HepG2 (cell line): ENCODE results near the gene IFI30. TPM values are rescaled to one million over a fixed set of nuclear protein-coding genes. Genes with fewer than 3 reads are reported as not detected.

ENCODE experiments used
- ARID3A ChIP-seq: IDR thresholded peaks from 2 replicates; pipeline ENCODE4 v1.6.1; 2012; ENCODE audit warnings: low read depth, low read length, improper control_type of control experiment
- ATF7-NPFF ChIP-seq: sonication (generic); formaldehyde crosslinking; IDR thresholded peaks from 2 replicates; pipeline ENCODE4 v1.8.1; 2023; ENCODE audit warnings: mild to moderate bottlenecking, low read depth, missing genetic modification reagents, moderate library complexity
- FOXK1 ChIP-seq: sonication (generic); formaldehyde crosslinking; IDR thresholded peaks from 2 replicates; pipeline ENCODE4 v1.4.0; 2020; ENCODE audit warnings: low read depth, missing genetic modification reagents, borderline replicate concordance
- HNF4A ChIP-seq: sonication (generic); formaldehyde crosslinking; IDR thresholded peaks from 2 replicates; pipeline ENCODE4 v1.4.0; 2020; ENCODE audit warnings: missing genetic modification reagents
- HNRNPK ChIP-seq: fragments of 200-400 bp; formaldehyde crosslinking; IDR thresholded peaks from 2 replicates; pipeline ENCODE4 v1.6.1; 2018; ENCODE audit warnings: low read length, low read depth, moderate library complexity, mild to moderate bottlenecking; ENCODE audit not compliant: poor library complexity, severe bottlenecking
- ISL2 ChIP-seq: sonication (generic); formaldehyde crosslinking; IDR thresholded peaks from 2 replicates; pipeline ENCODE4 v1.5.0; 2020; ENCODE audit warnings: missing genetic modification reagents
- MIER2 ChIP-seq: IDR thresholded peaks from 2 replicates; pipeline ENCODE4 v1.6.1; 2016; ENCODE audit warnings: missing biosample characterization, missing genetic modification reagents
- MXD3 ChIP-seq: IDR thresholded peaks from 2 replicates; pipeline ENCODE4 v1.6.1; 2016; ENCODE audit warnings: mild to moderate bottlenecking, missing biosample characterization, missing genetic modification reagents
- ONECUT2 ChIP-seq: sonication (generic); formaldehyde crosslinking; IDR thresholded peaks from 2 replicates; pipeline ENCODE4 v1.4.0; 2020; ENCODE audit warnings: missing genetic modification reagents
- RBM39 ChIP-seq: fragments of 200-400 bp; formaldehyde crosslinking; IDR thresholded peaks from one replicate; pipeline ENCODE4 v1.6.1; 2018; ENCODE audit warnings: antibody characterized with exemption, mild to moderate bottlenecking, low read depth, low read length; ENCODE audit not compliant: poor library complexity, severe bottlenecking
- RXRA ChIP-seq: sonication (generic); formaldehyde crosslinking; IDR thresholded peaks from 2 replicates; pipeline ENCODE4 v1.5.1; 2020; ENCODE audit warnings: missing genetic modification reagents
- SRSF1 ChIP-seq: fragments of 200-400 bp; formaldehyde crosslinking; optimal IDR thresholded peaks from 2 replicates; pipeline ENCODE3; 2017; ENCODE audit warnings: mild to moderate bottlenecking, low read depth, low read length, moderate library complexity
- YEATS2 ChIP-seq: sonication (generic); formaldehyde crosslinking; IDR thresholded peaks from 2 replicates; pipeline ENCODE4 v1.4.0; 2020; ENCODE audit warnings: missing genetic modification reagents, borderline replicate concordance
- YEATS4 ChIP-seq: sonication (generic); formaldehyde crosslinking; IDR thresholded peaks from 2 replicates; pipeline ENCODE4 v1.4.0; 2020; ENCODE audit warnings: missing genetic modification reagents, borderline replicate concordance
- ZFP36L1 ChIP-seq: sonication (generic); formaldehyde crosslinking; IDR thresholded peaks from 2 replicates; pipeline ENCODE4 v1.8.0; 2022; ENCODE audit warnings: mild to moderate bottlenecking, missing genetic modification reagents, moderate library complexity
- ZNF142 ChIP-seq: sonication (generic); formaldehyde crosslinking; IDR thresholded peaks from 2 replicates; pipeline ENCODE4 v1.4.0; 2020; ENCODE audit warnings: missing genetic modification reagents
- ZNF446 ChIP-seq: sonication (generic); formaldehyde crosslinking; IDR thresholded peaks from 2 replicates; pipeline ENCODE4 v1.5.0; 2020; ENCODE audit warnings: mild to moderate bottlenecking, missing genetic modification reagents
- ZNF674 ChIP-seq: sonication (generic); formaldehyde crosslinking; IDR thresholded peaks from 2 replicates; pipeline ENCODE4 v1.5.0; 2020; ENCODE audit warnings: low read depth, mild to moderate bottlenecking, missing genetic modification reagents
- polyA plus RNA-seq, 8 experiments: library from polyadenylated mRNA; depleted of rRNA in 3 of 8; stranded (reverse) in 7 of 8; unstranded in 1 of 8; fragments of >200 nt; fragmentation: Illumina TruSeq in 4 of 8; extraction: Trizol in 4 of 8; gene quantifications; 2 replicates each; pipeline versions ENCODE4 v1.2.1 to v1.2.3, GENCODE V29; 2011 to 2016; ENCODE audit warnings: low read depth in 4 of 8, missing spikeins in 1 of 8, mixed read lengths in 1 of 8; ENCODE audit not compliant: insufficient read depth in 1 of 8
- total RNA-seq, 5 experiments: library from RNA; depleted of rRNA; stranded (reverse); fragments of >200 nt; fragmentation: Illumina TruSeq; extraction: Trizol; gene quantifications; 2 replicates each; pipeline ENCODE4 v1.2.3, GENCODE V29; 2016; ENCODE audit warnings: low read depth in 1 of 5

IFI30 gene
- total and polyA plus RNA-seq, 2 of the 13 experiments (the other 11 are each of a cell fraction or from before 2014, with no cell fraction given), result 25.0 to 79.4 TPM

GRCh38 chr19:18173572-18174288 is at the start of gene IFI30 (continued):
- peak; percentile 41; the same call in 1 of the 2 replicates for TF ChIP-seq ZNF142
- TF ChIP-seq RBM39, result peak; percentile 88
- TF ChIP-seq HNF4A (CRISPR knock-in tag), result 0 out of 2 replicates have a peak, but pooled peaks have one; percentile 11
- peak; percentile 30; the same call in 1 of the 2 replicates for TF ChIP-seq ISL2 (CRISPR knock-in tag)
- peak; percentile 66; the same call in 1 of the 2 replicates for TF ChIP-seq ATF7-NPFF
- TF ChIP-seq HNRNPK, result no peak
- peak; percentile 24; the same call in 1 of the 2 replicates for TF ChIP-seq YEATS2 (CRISPR knock-in tag)
- TF ChIP-seq YEATS4, result peak; percentile 78; the same call in 1 of the 2 replicates
- TF ChIP-seq MXD3 (CRISPR knock-in tag), result 0 out of 2 replicates have a peak, but pooled peaks have one; percentile 71
- TF ChIP-seq SRSF1, result peak; percentile 32
- no peak for TF ChIP-seq FOXK1 (CRISPR knock-in tag)
- TF ChIP-seq MIER2 (CRISPR knock-in tag), result no peak
- no peak for TF ChIP-seq ZNF674 (CRISPR knock-in tag)
- TF ChIP-seq ONECUT2 (CRISPR knock-in tag), result no peak
- TF ChIP-seq ARID3A, result no peak
- no peak for TF ChIP-seq ZNF446 (CRISPR knock-in tag)
- peak; percentile 51; the same call in 1 of the 2 replicates for TF ChIP-seq RXRA (CRISPR knock-in tag)
- TF ChIP-seq ZFP36L1 (CRISPR knock-in tag), result no peak
